ENCODE data around the gene KIF12.
A peak's percentile ranks its signal among the peaks of the same experiment; 100 is the strongest.
"Not testable (repeated sequence)": the region's sequence is repeated elsewhere in the genome, so short reads cannot be mapped to it uniquely, and the experiment has no call there.

The KIF12 gene

GRCh38 chr9:114084282-114085073 lies 14.6 kb downstream of the KIF12 start:
- no peak for DNase-seq (ENCODE audit: low read depth)

- DNase-seq (ENCODE audit: low read depth), result no peak
Measured at GRCh38 chr9:114083666-114084065, 15.4 kb downstream of the KIF12 start.

- not testable (repeated sequence) for DNase-seq (ENCODE audit: low read depth)
Measured at GRCh38 chr9:114082763-114083412, 16.2 kb downstream of the KIF12 start.

GRCh38 chr9:114082017-114082762 lies 16.9 kb downstream of the KIF12 start:
- DNase-seq (ENCODE audit: low read depth), result peak; percentile 35

- DNase-seq (ENCODE audit: low read depth), result no peak
Measured at GRCh38 chr9:114081441-114082016, 17.6 kb downstream of the KIF12 start.

GRCh38 chr9:114080773-114081440 lies 18.2 kb downstream of the KIF12 start:
- no peak for DNase-seq (ENCODE audit: low read depth)

- DNase-seq (ENCODE audit: low read depth), result no peak
Measured at GRCh38 chr9:114080195-114080772, 18.8 kb downstream of the KIF12 start.

GRCh38 chr9:114078781-114079156 lies 20.3 kb downstream of the KIF12 start:
- no peak for DNase-seq (ENCODE audit: low read depth)

- no peak for DNase-seq (ENCODE audit: low read depth)
Measured at GRCh38 chr9:114078021-114078780, 20.9 kb downstream of the KIF12 start, which contains the start of gene AMBP. Gene AMBP, minus strand, starts transcription at chr9:114078300. Its CDS starts 91 bp downstream, at chr9:114078209.

- DNase-seq (ENCODE audit: low read depth), result no peak
Measured at GRCh38 chr9:114077162-114077837, 21.8 kb downstream of the KIF12 start.

- no peak for DNase-seq (ENCODE audit: low read depth)
Measured at GRCh38 chr9:114076237-114077161, 22.6 kb downstream of the KIF12 start.

- no peak for DNase-seq (ENCODE audit: low read depth)
Measured at GRCh38 chr9:114075602-114076001, 23.5 kb downstream of the KIF12 start.

GRCh38 chr9:114072184-114073140 lies 26.6 kb downstream of the KIF12 start:
- DNase-seq (ENCODE audit: low read depth), result no peak

- DNase-seq (ENCODE audit: low read depth), result no peak
Measured at GRCh38 chr9:114071197-114071795, 27.8 kb downstream of the KIF12 start.

- DNase-seq (ENCODE audit: low read depth), result no peak
Measured at GRCh38 chr9:114070188-114071103, 28.6 kb downstream of the KIF12 start.

GRCh38 chr9:114069476-114070187 lies 29.5 kb downstream of the KIF12 start:
- no peak for DNase-seq (ENCODE audit: low read depth)

Measured in stimulated activated CD8-positive, alpha-beta memory T cell treated with anti-CD3 and anti-CD28 coated beads, Interleukin-12 subunit alpha, Interleukin-12 subunit beta, amount 100 ng/mL, for 4 hours (primary cell).